IMR-90 (cell line): ENCODE data around the gene NDUFAF8. TPM values are rescaled to one million over a fixed set of nuclear protein-coding genes. Genes with fewer than 3 reads are reported as not detected.

ENCODE experiments used
- ATAC-seq: fragments of 200-7000 bp; cut with Tn5 transposase; 2 replicates; pipeline ENCODE4 v1.9.1; 2020; ENCODE audit warnings: low read depth, mild to moderate bottlenecking, moderate library complexity
- BruUV-seq: library from RNA; stranded (reverse); fragments of 400-500 nt; replicated peaks from 2 replicates; lab custom pipeline; 2021; lab: Mats Ljungman, UMichigan
- CTCF ChIA-PET: fragments of 300-600 bp; formaldehyde crosslinking; extraction: SDS; loops from one replicate; lab custom pipeline; 2021; ENCODE audit warnings: antibody characterized with exemption; lab: Yijun Ruan, JAX
- POLR2A ChIA-PET: fragments of 300-600 bp; sonication (Branson Sonifier 250); formaldehyde crosslinking; loops from one replicate; lab custom pipeline; 2022; ENCODE audit warnings: antibody characterized with exemption; ENCODE audit not compliant: unreplicated experiment; lab: Charles Lee
- DNase-seq: peaks from one replicate; pipeline ENCODE4 v3.0.0; 2013
- H2AFZ ChIP-seq: replicated peaks from 2 replicates; pipeline ENCODE3; 2013; ENCODE audit warnings: low read length, mild to moderate bottlenecking; ENCODE audit not compliant: poor library complexity
- H2AK5ac ChIP-seq: 2 replicates; pipeline ENCODE4 v1.6.1; 2013; ENCODE audit warnings: low read depth, low read length, inconsistent platforms
- H2AK9ac ChIP-seq: replicated peaks from 2 replicates; pipeline ENCODE3; 2013; ENCODE audit warnings: mild to moderate bottlenecking, low read depth, low read length, moderate library complexity; ENCODE audit not compliant: poor library complexity
- H2BK120ac ChIP-seq: 2 replicates; pipeline ENCODE4 v1.6.1; 2013; ENCODE audit warnings: low read depth, low read length, inconsistent platforms
- H2BK15ac ChIP-seq: 3 replicates; pipeline ENCODE4 v1.6.1; 2013; ENCODE audit warnings: low read depth, low read length, inconsistent platforms
- H2BK20ac ChIP-seq: 2 replicates; pipeline ENCODE4 v1.6.1; 2013; ENCODE audit warnings: low read depth, mild to moderate bottlenecking, inconsistent platforms, low read length, moderate library complexity
- H2BK5ac ChIP-seq: 2 replicates; pipeline ENCODE4 v1.6.1; 2013; ENCODE audit warnings: mild to moderate bottlenecking, low read depth, low read length, inconsistent platforms; ENCODE audit not compliant: poor library complexity, severe bottlenecking
- H3K14ac ChIP-seq: replicated peaks from 2 replicates; pipeline ENCODE4 v1.6.1; 2013; ENCODE audit warnings: low read depth, low read length, inconsistent platforms
- H3K18ac ChIP-seq: 2 replicates; pipeline ENCODE4 v1.6.1; 2013; ENCODE audit warnings: low read depth, low read length, control low read depth
- H3K23ac ChIP-seq: 2 replicates; pipeline ENCODE4 v1.6.1; 2013; ENCODE audit warnings: low read depth, low read length, inconsistent platforms
- H3K27ac ChIP-seq: 2 replicates; pipeline ENCODE4 v1.5.1; 2013; ENCODE audit warnings: mild to moderate bottlenecking, control low read depth, low read length; ENCODE audit not compliant: insufficient read depth
- H3K27me3 ChIP-seq: 2 replicates; pipeline ENCODE4 v1.6.1; 2013; ENCODE audit warnings: low read length; ENCODE audit not compliant: control insufficient read depth, insufficient read depth
- H3K36me3 ChIP-seq: 2 replicates; pipeline ENCODE4 v1.6.1; 2013; ENCODE audit warnings: low read length, mixed read lengths; ENCODE audit not compliant: control insufficient read depth, insufficient read depth
- H3K4ac ChIP-seq: 2 replicates; pipeline ENCODE4 v1.6.1; 2013; ENCODE audit warnings: low read depth, low read length, inconsistent platforms
- H3K4me1 ChIP-seq: 2 replicates; pipeline ENCODE4 v1.6.1; 2013; ENCODE audit warnings: low read length, mixed read lengths; ENCODE audit not compliant: control insufficient read depth, insufficient read depth
- H3K4me2 ChIP-seq: 2 replicates; pipeline ENCODE4 v1.6.1; 2013; ENCODE audit warnings: low read depth, mild to moderate bottlenecking, control low read depth, low read length, moderate library complexity
- H3K4me3 ChIP-seq: 2 replicates; pipeline ENCODE4 v1.5.1; 2013; ENCODE audit warnings: low read depth, mild to moderate bottlenecking, control low read depth, low read length, moderate library complexity; ENCODE audit not compliant: insufficient read depth
- H3K56ac ChIP-seq: 2 replicates; pipeline ENCODE4 v1.6.1; 2013; ENCODE audit warnings: low read length, inconsistent platforms; ENCODE audit not compliant: insufficient read depth; ENCODE audit errors: extremely low read depth
- H3K79me1 ChIP-seq, 2 experiments: 2 replicates each; pipeline ENCODE4 v1.6.1; 2013; ENCODE audit warnings: low read length in 2 of 2, inconsistent platforms in 1 of 2, low read depth in 1 of 2
- H3K9ac ChIP-seq: 2 replicates; pipeline ENCODE4 v1.6.1; 2013; ENCODE audit warnings: low read depth, low read length, control low read depth
- H3K9me1 ChIP-seq: 2 replicates; pipeline ENCODE4 v1.6.1; 2013; ENCODE audit warnings: low read length, inconsistent platforms; ENCODE audit not compliant: insufficient read depth
- H3K9me3 ChIP-seq: 2 replicates; pipeline ENCODE4 v1.6.1; 2013; ENCODE audit warnings: low read length; ENCODE audit not compliant: control insufficient read depth, insufficient read depth
- H4K20me1 ChIP-seq: 2 replicates; pipeline ENCODE4 v1.6.1; 2013; ENCODE audit warnings: low read length, inconsistent platforms; ENCODE audit not compliant: insufficient read depth
- H4K5ac ChIP-seq: 2 replicates; pipeline ENCODE4 v1.6.1; 2013; ENCODE audit warnings: mild to moderate bottlenecking, low read depth, low read length, control low read depth
- H4K8ac ChIP-seq, 2 experiments: 2 replicates each; pipeline ENCODE4 v1.6.1; 2013; ENCODE audit warnings: low read depth in 2 of 2, low read length in 2 of 2, control low read depth in 1 of 2, inconsistent platforms in 1 of 2
- H4K91ac ChIP-seq: 2 replicates; pipeline ENCODE4 v1.6.1; 2013; ENCODE audit warnings: low read depth, low read length, inconsistent platforms; ENCODE audit not compliant: insufficient read depth
- CEBPB ChIP-seq: IDR thresholded peaks from 2 replicates; pipeline ENCODE4 v1.6.1; 2012; ENCODE audit warnings: low read depth, low read length, improper control_type of control experiment
- CHD1 ChIP-seq: IDR thresholded peaks from 2 replicates; pipeline ENCODE4 v1.6.1; 2012; ENCODE audit warnings: low read depth, low read length, improper control_type of control experiment
- MAFK ChIP-seq: IDR thresholded peaks from 2 replicates; pipeline ENCODE4 v1.6.1; 2012; ENCODE audit warnings: low read depth, low read length, improper control_type of control experiment
- MAZ ChIP-seq: IDR thresholded peaks from 2 replicates; pipeline ENCODE4 v1.6.1; 2012; ENCODE audit warnings: low read depth, mild to moderate bottlenecking, low read length, improper control_type of control experiment, moderate library complexity, borderline replicate concordance
- MXI1 ChIP-seq: IDR thresholded peaks from 2 replicates; pipeline ENCODE4 v1.6.1; 2012; ENCODE audit warnings: low read depth, mild to moderate bottlenecking, low read length, moderate library complexity, borderline replicate concordance
- NFE2L2 ChIP-seq: fragments of 150-350 bp; IDR thresholded peaks from 2 replicates; pipeline ENCODE4 v1.6.1; 2016; ENCODE audit warnings: low read depth, mild to moderate bottlenecking, low read length
- POLR2A ChIP-seq: IDR thresholded peaks from 2 replicates; pipeline ENCODE4 v1.6.1; 2012; ENCODE audit warnings: mild to moderate bottlenecking, low read depth, low read length
- RCOR1 ChIP-seq: IDR thresholded peaks from 2 replicates; pipeline ENCODE4 v1.6.1; 2012; ENCODE audit warnings: mild to moderate bottlenecking, low read length, improper control_type of control experiment; ENCODE audit not compliant: insufficient replicate concordance
- RFX5 ChIP-seq: IDR thresholded peaks from 2 replicates; pipeline ENCODE4 v1.8.0; 2012; ENCODE audit warnings: low read depth, mild to moderate bottlenecking, low read length, moderate library complexity
- SMC3 ChIP-seq: fragments of 150-350 bp; IDR thresholded peaks from 2 replicates; pipeline ENCODE4 v1.6.1; 2016; ENCODE audit warnings: low read depth, mild to moderate bottlenecking, antibody characterized with exemption, low read length, moderate library complexity
- WGBS, 2 experiments: methylation state at CpG; one replicate each; pipeline versions ENCODE4 v1.1.5 to v1.1.7; 2013; ENCODE audit warnings: missing lambda C conversion rate in 2 of 2; ENCODE audit not compliant: insufficient read length in 1 of 2; ENCODE audit errors: extremely low coverage in 2 of 2; 5-methylcytosine and 5-hydroxymethylcytosine counted together
- dilution Hi-C: fragments of 300-500 bp; cut with HindIII; formaldehyde crosslinking; loops from one replicate; pipeline ENCODE4 v1.14.3; 2018; ENCODE audit warnings: low sequenced_read_pairs; ENCODE audit not compliant: unreplicated experiment
- in situ Hi-C: fragments of 300-500 bp; cut with MboI; formaldehyde crosslinking; loops from 3 replicates; pipeline ENCODE4 v1.14.3; 2019; ENCODE audit warnings: low sequenced_read_pairs, inconsistent platforms, mixed read lengths
- intact Hi-C: fragments of 100-400 bp; cut with micrococcal nuclease; formaldehyde crosslinking; loops from 2 replicates; pipeline ENCODE4 v1.10.0; 2022
- polyA plus RNA-seq, 3 experiments: library from polyadenylated mRNA; depleted of rRNA; stranded (reverse); fragments of >200 nt; gene quantifications; 2 replicates each; pipeline ENCODE4 v1.2.3, GENCODE V29; 2012; ENCODE audit warnings: low replicate concordance in 1 of 3
- total RNA-seq: library from RNA; depleted of rRNA; stranded (reverse); fragments of >200 nt; gene quantifications from 2 replicates; pipeline ENCODE4 v1.2.3, GENCODE V29; 2012
- TF ChIP-seq, protein P1 (sequence below): conservative IDR thresholded peaks from 2 replicates; pipeline ENCODE4 v1.5.1; 2012; ENCODE audit warnings: mild to moderate bottlenecking, low read depth, low read length, improper control_type of control experiment
- TF ChIP-seq, protein P2 (sequence below): fragments of 150-350 bp; IDR thresholded peaks from 2 replicates; pipeline ENCODE4 v1.6.1; 2016; ENCODE audit warnings: low read depth, mild to moderate bottlenecking, low read length, moderate library complexity, borderline replicate concordance

The NDUFAF8 gene
- total and polyA plus RNA-seq, 2 of the 4 experiments (the other 2 are of a cell fraction) = 11.1 to 65.0 TPM

DNA sequence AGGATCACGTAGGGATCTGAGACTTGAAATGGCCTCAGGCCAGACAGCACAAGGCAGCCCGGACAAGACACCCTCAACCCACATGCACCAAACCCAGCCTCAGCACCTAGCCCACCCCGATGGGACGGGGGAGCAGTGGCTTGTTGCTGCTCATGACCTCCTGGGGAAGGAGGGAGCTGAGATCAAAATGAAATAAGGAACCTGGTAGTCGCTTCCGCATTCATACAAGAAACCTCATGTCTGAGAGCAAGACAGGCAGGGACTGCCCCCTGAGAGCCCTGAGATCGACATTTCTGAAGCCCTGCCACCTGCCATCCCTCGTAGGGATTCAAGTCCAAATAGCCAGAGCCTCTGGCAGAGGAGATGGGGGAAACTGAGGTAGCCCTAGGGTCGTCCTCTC, 10.7 kb upstream of the NDUFAF8 start:
- POLR2A ChIA-PET = no interaction called here
- Histone ChIP-seq H4K5ac (no peak overlapping the region), H3K36me3 (peaks cover 39% of the 10 kb centered on the region), H3K23ac (no peak overlapping the region), H3K4me2 (no peak overlapping the region), H3K4me1 (peaks cover 2% of the 10 kb centered on the region; the same call in 1 of the 2 replicates), H3K27ac (no peak overlapping the region), H2AK9ac (no peak overlapping the region), H2BK120ac (no peak overlapping the region), H2BK15ac (no peak overlapping the region), H3K79me1 (peaks cover 0 to 7% of the 10 kb centered on the region in 2 experiments; a peak in 1 of 4 replicates), H3K9me1 (no peaks in the 10 kb centered on the region), H3K56ac (no peak overlapping the region), H3K9me3 (peaks cover 3% of the 10 kb centered on the region; the same call in 1 of the 2 replicates), H4K8ac (no peak overlapping the region), H2AK5ac (no peak overlapping the region), H3K27me3 (no peaks in the 10 kb centered on the region), H2AFZ (no peak overlapping the region), H3K18ac (no peak overlapping the region), H2BK20ac (no peak overlapping the region), H3K14ac (no peak overlapping the region), H3K9ac (no peak overlapping the region), H4K20me1 (peaks cover 5% of the 10 kb centered on the region; the same call in 1 of the 2 replicates), H3K4me3 (no peak overlapping the region), H3K4ac (no peak overlapping the region), H2BK5ac (no peak overlapping the region), H4K91ac (no peak overlapping the region)
- 73% methylated on average over 2 of the region's 9 CpGs; no CpG with 5 or more reads in 1 of the 2 experiments for WGBS, 2 experiments
- intact Hi-C loops = no loop called here
- TF ChIP-seq RCOR1 (no peak), MXI1 (no peak), CEBPB (no peak), POLR2A (no peak), RFX5 (no peak), MAFK (no peak), MAZ (no peak), NFE2L2 (no peak), CHD1 (no peak), SMC3 (no peak)
- TF ChIP-seq, protein P1, sequence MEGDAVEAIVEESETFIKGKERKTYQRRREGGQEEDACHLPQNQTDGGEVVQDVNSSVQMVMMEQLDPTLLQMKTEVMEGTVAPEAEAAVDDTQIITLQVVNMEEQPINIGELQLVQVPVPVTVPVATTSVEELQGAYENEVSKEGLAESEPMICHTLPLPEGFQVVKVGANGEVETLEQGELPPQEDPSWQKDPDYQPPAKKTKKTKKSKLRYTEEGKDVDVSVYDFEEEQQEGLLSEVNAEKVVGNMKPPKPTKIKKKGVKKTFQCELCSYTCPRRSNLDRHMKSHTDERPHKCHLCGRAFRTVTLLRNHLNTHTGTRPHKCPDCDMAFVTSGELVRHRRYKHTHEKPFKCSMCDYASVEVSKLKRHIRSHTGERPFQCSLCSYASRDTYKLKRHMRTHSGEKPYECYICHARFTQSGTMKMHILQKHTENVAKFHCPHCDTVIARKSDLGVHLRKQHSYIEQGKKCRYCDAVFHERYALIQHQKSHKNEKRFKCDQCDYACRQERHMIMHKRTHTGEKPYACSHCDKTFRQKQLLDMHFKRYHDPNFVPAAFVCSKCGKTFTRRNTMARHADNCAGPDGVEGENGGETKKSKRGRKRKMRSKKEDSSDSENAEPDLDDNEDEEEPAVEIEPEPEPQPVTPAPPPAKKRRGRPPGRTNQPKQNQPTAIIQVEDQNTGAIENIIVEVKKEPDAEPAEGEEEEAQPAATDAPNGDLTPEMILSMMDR = no peak
- TF ChIP-seq, protein P2, sequence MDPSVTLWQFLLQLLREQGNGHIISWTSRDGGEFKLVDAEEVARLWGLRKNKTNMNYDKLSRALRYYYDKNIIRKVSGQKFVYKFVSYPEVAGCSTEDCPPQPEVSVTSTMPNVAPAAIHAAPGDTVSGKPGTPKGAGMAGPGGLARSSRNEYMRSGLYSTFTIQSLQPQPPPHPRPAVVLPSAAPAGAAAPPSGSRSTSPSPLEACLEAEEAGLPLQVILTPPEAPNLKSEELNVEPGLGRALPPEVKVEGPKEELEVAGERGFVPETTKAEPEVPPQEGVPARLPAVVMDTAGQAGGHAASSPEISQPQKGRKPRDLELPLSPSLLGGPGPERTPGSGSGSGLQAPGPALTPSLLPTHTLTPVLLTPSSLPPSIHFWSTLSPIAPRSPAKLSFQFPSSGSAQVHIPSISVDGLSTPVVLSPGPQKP = no peak
- ATAC-seq (no peak), DNase-seq (no peak)
- CTCF ChIA-PET = no interaction called here
- BruUV-seq = no TSS peak
- in situ Hi-C loops = no loop called here
- dilution Hi-C loops = no loop called here
